Stimulated activated CD8-positive, alpha-beta memory T cell treated with anti-CD3 and anti-CD28 coated beads, Interleukin-15, amount 100 ng/mL, for 24 hours (primary cell): ENCODE results near the gene C1orf198.

ENCODE experiments used
- DNase-seq: peaks from one replicate; pipeline ENCODE4 v3.0.0-alpha.2; 2020; ENCODE audit warnings: low read depth

The C1orf198 gene

DNA sequence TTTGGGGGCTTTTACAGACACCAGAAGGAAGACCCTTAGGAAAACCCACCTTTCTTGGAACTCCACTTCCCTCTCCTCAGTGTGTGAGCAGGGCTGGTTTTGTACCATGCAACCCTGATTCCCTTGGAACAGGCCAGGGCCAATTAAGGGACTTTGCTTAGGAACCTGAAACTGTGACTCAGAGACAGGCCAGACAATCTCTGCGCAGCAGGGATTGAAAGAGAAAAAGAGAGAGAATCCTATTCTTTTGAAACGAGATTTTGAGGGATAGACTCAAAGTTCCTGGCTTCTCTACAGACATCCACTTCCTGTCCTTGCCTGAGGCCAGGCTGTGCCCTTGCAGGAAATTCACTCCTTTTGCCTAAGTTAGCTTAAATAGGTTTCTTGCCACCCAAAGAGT is 23.1 kb upstream of the C1orf198 start:
- no peak for DNase-seq

- DNase-seq: no peak
These were observed 16.3 kb upstream of the C1orf198 start for GRCh38 chr1:230884646-230885045.

GRCh38 chr1:230883967-230884366 is 15.6 kb upstream of the C1orf198 start:
- DNase-seq: no peak

GRCh38 chr1:230879778-230880177 is 11.5 kb upstream of the C1orf198 start:
- no peak for DNase-seq

- no peak for DNase-seq
These were observed 10.3 kb upstream of the C1orf198 start for GRCh38 chr1:230878591-230878990.

- DNase-seq: no peak
These were observed 9.7 kb upstream of the C1orf198 start for GRCh38 chr1:230877924-230878590.

- DNase-seq: no peak
These were observed 9.0 kb upstream of the C1orf198 start for GRCh38 chr1:230877146-230877923.

GRCh38 chr1:230876660-230877059 is 8.3 kb upstream of the C1orf198 start:
- no peak for DNase-seq

- no peak for DNase-seq
These were observed 7.0 kb upstream of the C1orf198 start for GRCh38 chr1:230875370-230875769.

GRCh38 chr1:230870916-230871315 is 2.6 kb upstream of the C1orf198 start:
- DNase-seq: no peak

- DNase-seq: no peak
These were observed 1.2 kb upstream of the C1orf198 start for GRCh38 chr1:230869500-230869899.

- peak; percentile 14 for DNase-seq
These were observed 540 bp upstream of the C1orf198 start for GRCh38 chr1:230868736-230869385.

DNA sequence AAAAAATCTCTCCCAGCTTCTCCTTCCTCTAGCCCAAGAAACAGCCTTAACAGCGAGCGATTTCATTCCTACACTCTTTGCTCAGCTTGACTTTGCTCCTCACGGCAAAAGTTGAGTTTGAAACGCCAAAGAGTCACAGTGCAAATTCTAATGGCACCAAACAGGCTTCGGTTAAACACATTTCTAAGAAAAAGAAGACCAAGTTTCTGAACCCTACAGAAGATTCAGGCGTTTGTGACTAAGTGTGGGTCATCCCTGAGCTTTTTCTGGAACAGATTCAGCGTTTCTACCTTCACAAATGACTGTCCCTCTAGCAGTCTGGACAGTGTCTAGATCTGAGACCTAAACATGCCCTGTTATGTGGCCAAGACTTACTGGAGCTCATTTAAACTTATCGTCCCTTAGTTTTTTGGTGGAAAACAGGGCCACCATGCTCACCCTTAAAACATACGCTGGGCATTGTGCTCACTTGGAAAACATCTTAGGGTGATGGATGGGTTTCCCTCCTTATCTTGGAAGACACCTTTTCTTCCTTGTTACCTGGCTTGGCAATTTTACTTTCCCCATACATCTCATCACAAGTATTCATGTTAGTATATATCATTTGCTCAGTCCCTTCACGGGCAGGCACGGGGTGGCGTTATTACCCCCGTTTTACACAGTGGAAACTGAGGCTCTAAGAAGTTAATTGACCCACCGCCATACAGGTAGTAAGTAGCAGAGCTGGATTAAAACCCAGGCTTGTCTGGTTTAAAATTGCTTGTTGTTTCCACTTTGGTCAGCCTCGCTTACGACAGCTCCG is 1.0 kb downstream of the C1orf198 start:
- DNase-seq: no peak

DNA sequence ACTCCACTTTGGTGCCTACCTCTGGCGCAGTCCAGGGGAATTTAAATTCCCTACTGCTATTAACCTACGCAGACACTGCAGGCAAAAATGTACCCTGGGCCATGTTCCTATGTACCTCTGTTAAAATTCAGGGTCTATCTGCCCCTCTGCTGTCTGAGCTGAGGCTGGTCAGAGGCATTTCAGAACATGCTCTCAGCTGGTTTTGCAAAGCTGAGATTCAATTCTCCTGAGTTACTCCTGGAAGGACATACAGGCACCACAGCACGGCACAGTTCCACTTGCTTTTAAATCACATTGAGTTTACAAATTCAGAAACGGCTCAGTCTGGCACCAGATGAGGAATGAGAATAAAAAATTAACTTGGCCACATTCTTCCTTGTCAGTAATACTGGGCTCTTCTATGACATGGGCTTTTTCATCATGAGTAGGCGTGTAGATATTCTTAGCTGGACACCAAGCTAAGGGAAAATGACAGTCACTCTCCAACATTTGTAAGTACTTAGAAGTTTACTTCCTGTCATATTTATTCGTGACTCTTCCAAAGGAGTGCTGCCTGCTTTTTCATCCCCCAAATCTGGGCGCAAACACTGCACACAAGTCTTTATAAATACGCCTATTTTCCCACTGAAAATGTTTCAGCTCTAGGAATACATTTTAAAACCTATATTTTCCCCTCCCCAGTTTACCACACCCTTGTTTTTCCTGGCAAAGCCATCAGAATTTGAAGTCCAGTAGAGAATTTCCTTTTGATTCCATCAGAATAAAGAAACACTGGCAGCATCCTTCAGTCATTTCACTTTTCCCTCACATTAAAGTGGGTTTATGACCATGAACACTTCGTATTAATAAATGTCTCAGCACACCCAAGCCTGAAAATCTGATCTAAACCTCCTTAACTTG is 1.9 kb downstream of the C1orf198 start:
- no peak for DNase-seq

DNA sequence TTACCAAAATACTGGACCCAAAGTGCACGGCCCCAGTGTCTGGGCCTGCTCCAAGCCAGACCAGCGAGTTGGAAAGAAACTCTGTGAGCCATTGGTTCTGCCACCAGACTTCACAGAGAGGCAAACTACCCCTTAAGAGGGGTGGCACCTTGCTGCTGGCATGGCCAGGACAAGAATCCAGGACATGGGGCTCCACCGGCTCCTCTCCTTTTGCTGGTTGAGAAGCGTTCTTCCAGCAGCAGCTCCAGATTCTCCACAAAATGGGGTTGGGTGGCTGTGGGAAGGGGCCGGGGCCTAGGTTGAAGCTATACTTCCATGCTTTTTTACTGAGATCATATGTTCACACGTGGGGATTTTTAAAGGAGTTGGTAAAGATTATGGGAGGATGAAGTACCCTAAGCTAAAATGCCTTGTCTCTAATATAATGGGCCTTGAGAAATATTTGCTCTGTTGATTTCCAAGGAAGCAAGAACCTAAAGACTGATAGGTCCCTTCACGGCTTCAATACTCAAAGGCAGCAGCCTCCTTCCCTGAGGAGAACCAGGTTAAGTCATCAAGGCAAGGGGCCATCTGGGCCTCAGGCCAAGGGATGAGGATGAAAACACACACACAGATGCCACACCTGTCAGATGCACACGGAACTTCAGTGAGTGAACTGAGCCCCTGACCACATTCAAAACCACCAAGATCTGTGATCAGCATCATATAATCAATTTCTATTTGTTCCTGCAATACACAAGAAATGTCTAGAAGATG is 3.1 kb downstream of the C1orf198 start:
- no peak for DNase-seq

DNA sequence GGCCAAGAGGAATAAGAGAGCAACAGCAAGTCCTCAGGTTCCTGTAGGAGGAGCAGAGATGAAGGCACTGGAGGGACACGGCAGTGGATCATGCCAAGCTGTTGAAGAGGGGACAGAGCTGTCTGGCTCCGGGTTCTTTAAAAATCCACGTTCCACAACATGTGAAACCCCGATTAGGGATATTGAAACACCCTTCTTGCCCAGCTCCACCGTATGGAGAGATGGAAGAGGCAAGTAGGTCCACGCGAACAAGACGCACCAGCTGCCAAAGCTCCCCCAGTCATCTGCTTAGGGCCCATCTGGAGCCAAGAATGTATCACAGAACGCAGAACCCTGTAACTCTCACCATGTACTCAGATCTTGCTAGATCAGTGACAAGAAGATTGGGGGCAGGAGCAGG is 3.9 kb downstream of the C1orf198 start:
- DNase-seq: no peak

- DNase-seq: no peak
These were observed 4.9 kb downstream of the C1orf198 start for GRCh38 chr1:230863449-230863848.

GRCh38 chr1:230861970-230862595 is 6.2 kb downstream of the C1orf198 start:
- no peak for DNase-seq

DNA sequence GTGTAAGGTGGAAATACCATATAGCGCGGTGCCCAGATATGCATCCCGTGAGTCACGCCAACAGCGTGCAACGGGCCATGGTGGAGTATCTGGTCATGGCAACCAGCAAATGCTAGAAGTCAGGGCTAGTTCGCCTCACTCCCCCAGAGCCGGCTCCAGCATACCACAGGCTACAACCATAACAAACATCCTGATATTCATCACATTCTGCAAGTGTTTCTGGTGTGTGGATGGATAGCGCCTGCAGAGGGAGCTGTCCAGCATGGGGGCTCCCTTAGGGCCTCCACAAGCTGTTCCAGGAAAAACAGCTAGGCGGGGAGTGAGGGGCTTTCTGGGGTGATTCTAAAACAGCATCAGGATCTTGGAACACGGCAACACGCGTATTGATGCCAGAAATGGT is 6.8 kb downstream of the C1orf198 start:
- DNase-seq: no peak
